Hematopoietic multipotent progenitor cell (in vitro differentiated cells): ENCODE measurements around the gene ANK3. TPM values are rescaled to one million over a fixed set of nuclear protein-coding genes. Genes with fewer than 3 reads are reported as not detected.

Experiments
- DNase-seq, 3 donors: peaks; one replicate each; pipeline ENCODE4 v3.0.0-alpha.2; 2011 to 2015; ENCODE audit warnings: low read depth in 2 of 3, low spot score in 2 of 3
- total RNA-seq: library from RNA; depleted of rRNA; stranded (reverse); fragments of >200 nt; gene quantifications from one replicate; pipeline ENCODE4 v1.2.3, GENCODE V29; 2012

The ANK3 gene
- total RNA-seq, 1 donor, result 3.2 TPM

- peak in 2 of 3 donors; percentile 8 to 13 for DNase-seq
Observed at GRCh38 chr10:60237977-60238758, 151.5 kb downstream of the ANK3 start.

- DNase-seq, result peak in 2 of 3 donors; percentile 73 to 85
Observed at GRCh38 chr10:60236869-60237524, 152.7 kb downstream of the ANK3 start.

GRCh38 chr10:60235001-60235400 lies 154.7 kb downstream of the ANK3 start:
- no peak for DNase-seq

GRCh38 chr10:60234551-60234950 lies 155.1 kb downstream of the ANK3 start:
- no peak for DNase-seq

GRCh38 chr10:60230892-60231291 lies 158.8 kb downstream of the ANK3 start:
- DNase-seq, result no peak

- no peak for DNase-seq
Observed at GRCh38 chr10:60224066-60224705, 165.5 kb downstream of the ANK3 start.

- no peak for DNase-seq
Observed at GRCh38 chr10:60222047-60222446, 167.6 kb downstream of the ANK3 start.

- peak in 1 of 3 donors; percentile 16 for DNase-seq
Observed at GRCh38 chr10:60212195-60212594, 177.5 kb downstream of the ANK3 start.

GRCh38 chr10:60209874-60210570 lies 179.7 kb downstream of the ANK3 start:
- DNase-seq, result no peak

- peak in 2 of 3 donors; percentile 11 to 51 for DNase-seq
Observed at GRCh38 chr10:60208676-60209269, 180.9 kb downstream of the ANK3 start.

- no peak for DNase-seq
Observed at GRCh38 chr10:60207894-60208293, 181.8 kb downstream of the ANK3 start.

- no peak for DNase-seq
Observed at GRCh38 chr10:60206735-60207134, 182.9 kb downstream of the ANK3 start.

- no peak for DNase-seq
Observed at GRCh38 chr10:60205741-60206140, 183.9 kb downstream of the ANK3 start.

- peak in 2 of 3 donors; percentile 9 to 40 for DNase-seq
Observed at GRCh38 chr10:60203993-60204618, 185.6 kb downstream of the ANK3 start.

GRCh38 chr10:60200682-60201053 lies 189.0 kb downstream of the ANK3 start:
- DNase-seq, result no peak

GRCh38 chr10:60200012-60200681 lies 189.5 kb downstream of the ANK3 start:
- DNase-seq, result no peak

- DNase-seq, result no peak
Observed at GRCh38 chr10:60197206-60197605, 192.5 kb downstream of the ANK3 start.

GRCh38 chr10:60194421-60194820 lies 195.3 kb downstream of the ANK3 start:
- no peak for DNase-seq

GRCh38 chr10:60192946-60193345 lies 196.7 kb downstream of the ANK3 start:
- DNase-seq, result no peak
